ENCODE results near the gene LGALSL.

Gene LGALSL

GRCh38 chr2:64477037-64477436 lies 23.1 kb downstream of the LGALSL start:
- Histone ChIP-seq H4K20me1 (ENCODE audit: low read depth, low read length) (no peaks in the 10 kb centered on the region), H3K9me2 (replicated peaks; ENCODE audit: insufficient read depth, low read length) (no peaks in the 10 kb centered on the region), H3K9me3 (ENCODE audit: insufficient read depth, low read length) (no peaks in the 10 kb centered on the region), H3K27ac (ENCODE audit: low read depth, low read length) (no peak overlapping the region), H3K9ac (ENCODE audit: low read length) (no peak overlapping the region), H2AFZ (ENCODE audit: low read depth, low read length, severe bottlenecking) (no peak overlapping the region), H3K79me2 (ENCODE audit: insufficient read depth, low read length) (no peaks in the 10 kb centered on the region), H3K27me3 (ENCODE audit: low read length) (no peaks in the 10 kb centered on the region), H3K36me3 (ENCODE audit: low read length) (no peaks in the 10 kb centered on the region), H3K4me2 (ENCODE audit: low read depth, low read length, poor library complexity, severe bottlenecking) (no peak overlapping the region), H3F3A (ENCODE audit: insufficient read depth) (no peaks in the 10 kb centered on the region), H3K4me3 (ENCODE audit: insufficient read depth, low read length, poor library complexity, severe bottlenecking) (no peak overlapping the region)
- TF ChIP-seq CTCF (IDR thresholded peaks at IDR 0.05; ENCODE audit: insufficient read depth, low read length, poor library complexity, severe bottlenecking) (no peak), EZH2phosphoT487 (conservative IDR thresholded peaks at IDR 0.05; ENCODE audit: low read length) (no peak)

- H3K9ac ChIP-seq (ENCODE audit: low read length), result no peak overlapping the region
- no peak overlapping the region for H2AFZ ChIP-seq (ENCODE audit: low read depth, low read length, severe bottlenecking)
- no peak overlapping the region for H3K4me2 ChIP-seq (ENCODE audit: low read depth, low read length, poor library complexity, severe bottlenecking)
- no peak overlapping the region for H3K4me3 ChIP-seq (ENCODE audit: insufficient read depth, low read length, poor library complexity, severe bottlenecking)
- H3K9me3 ChIP-seq (ENCODE audit: insufficient read depth, low read length), result no peaks in the 10 kb centered on the region
- H3K36me3 ChIP-seq (ENCODE audit: low read length), result no peaks in the 10 kb centered on the region
- H3F3A ChIP-seq (ENCODE audit: insufficient read depth), result no peaks in the 10 kb centered on the region
- no peaks in the 10 kb centered on the region for H4K20me1 ChIP-seq (ENCODE audit: low read depth, low read length)
- no peaks in the 10 kb centered on the region for H3K9me2 ChIP-seq (replicated peaks; ENCODE audit: insufficient read depth, low read length)
- TF ChIP-seq CTCF (IDR thresholded peaks at IDR 0.05; ENCODE audit: insufficient read depth, low read length, poor library complexity, severe bottlenecking) (no peak), EZH2phosphoT487 (conservative IDR thresholded peaks at IDR 0.05; ENCODE audit: low read length) (no peak)
- H3K27me3 ChIP-seq (ENCODE audit: low read length), result no peaks in the 10 kb centered on the region
- H3K27ac ChIP-seq (ENCODE audit: low read depth, low read length), result no peak overlapping the region
- no peaks in the 10 kb centered on the region for H3K79me2 ChIP-seq (ENCODE audit: insufficient read depth, low read length)
Observed at GRCh38 chr2:64477979-64478378, 24.0 kb downstream of the LGALSL start.

- Histone ChIP-seq H4K20me1 (ENCODE audit: low read depth, low read length) (no peaks in the 10 kb centered on the region), H3K4me3 (ENCODE audit: insufficient read depth, low read length, poor library complexity, severe bottlenecking) (no peak overlapping the region), H3K27ac (ENCODE audit: low read depth, low read length) (no peak overlapping the region), H3K79me2 (ENCODE audit: insufficient read depth, low read length) (no peaks in the 10 kb centered on the region), H3K9me2 (replicated peaks; ENCODE audit: insufficient read depth, low read length) (no peaks in the 10 kb centered on the region), H3K4me2 (ENCODE audit: low read depth, low read length, poor library complexity, severe bottlenecking) (no peak overlapping the region), H3F3A (ENCODE audit: insufficient read depth) (no peaks in the 10 kb centered on the region), H3K9ac (ENCODE audit: low read length) (no peak overlapping the region), H3K9me3 (ENCODE audit: insufficient read depth, low read length) (no peaks in the 10 kb centered on the region), H3K27me3 (ENCODE audit: low read length) (no peaks in the 10 kb centered on the region), H2AFZ (ENCODE audit: low read depth, low read length, severe bottlenecking) (no peak overlapping the region), H3K36me3 (ENCODE audit: low read length) (no peaks in the 10 kb centered on the region)
- TF ChIP-seq EZH2phosphoT487 (conservative IDR thresholded peaks at IDR 0.05; ENCODE audit: low read length), result no peak
- TF ChIP-seq CTCF (IDR thresholded peaks at IDR 0.05; ENCODE audit: insufficient read depth, low read length, poor library complexity, severe bottlenecking), result no peak
Observed at GRCh38 chr2:64478502-64479230, 24.7 kb downstream of the LGALSL start.
